ENCODE measurements around the gene SLC35F3. TPM values are rescaled to one million over a fixed set of nuclear protein-coding genes. Genes with fewer than 3 reads are reported as not detected.

SLC35F3 gene
- polyA plus RNA-seq, 1 donor (not counting 4 experiments of a cell fraction or from before 2014, with no cell fraction given), result 13.8 TPM

DNA sequence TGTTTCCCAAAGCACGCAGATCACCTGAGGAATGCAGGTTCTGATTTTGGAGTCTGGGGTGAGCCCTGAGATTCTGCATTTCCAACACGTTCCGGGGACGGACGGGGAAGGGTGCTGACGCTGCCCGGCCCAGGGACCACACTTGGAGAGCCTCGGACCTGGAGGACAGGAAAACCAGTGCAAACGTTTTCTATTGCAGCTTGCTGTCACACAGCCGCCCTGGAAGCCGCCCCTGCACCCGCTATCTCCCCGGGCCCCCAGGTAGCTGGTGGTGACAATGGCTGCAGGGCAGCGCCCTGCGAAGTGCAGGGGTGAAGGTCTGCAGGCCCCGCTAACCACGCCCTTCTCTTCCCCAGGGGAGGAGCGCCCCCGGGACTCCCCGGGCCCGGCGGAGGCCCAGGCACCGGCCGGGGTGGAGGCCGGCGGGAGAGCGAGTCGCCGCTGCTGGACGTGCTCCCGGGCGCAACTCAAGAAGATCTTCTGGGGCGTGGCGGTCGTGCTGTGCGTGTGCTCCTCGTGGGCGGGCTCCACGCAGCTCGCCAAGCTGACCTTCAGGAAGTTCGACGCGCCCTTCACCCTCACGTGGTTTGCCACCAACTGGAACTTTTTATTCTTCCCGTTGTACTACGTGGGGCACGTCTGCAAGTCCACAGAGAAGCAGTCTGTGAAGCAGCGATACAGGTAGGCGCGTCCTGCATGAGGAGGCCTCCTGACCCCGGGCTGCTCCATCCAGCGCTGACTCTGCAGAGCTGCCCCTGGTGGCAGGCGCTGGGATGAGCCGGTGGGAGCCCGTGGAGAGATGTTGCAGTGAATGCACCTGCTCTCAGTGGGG is 326.8 kb downstream of the SLC35F3 start:
- H3K9me1 ChIP-seq (ENCODE audit: control insufficient read depth, extremely low read depth, insufficient read depth, low read length), result no peaks in the 10 kb centered on the region
- DNase-seq (ENCODE audit: low read depth, low spot score) (no peak), FAIRE-seq (no peak)
- no peak overlapping the region for H3K4me3 ChIP-seq (ENCODE audit: control insufficient read depth in 2 of 3, extremely low read depth in 1 of 3, insufficient read depth in 2 of 3, low read depth in 1 of 3, low read length in 3 of 3)
- TF ChIP-seq CTCF (optimal IDR thresholded peaks at IDR 0.05 in 1 of 3, IDR thresholded peaks at IDR 0.05 in 1 of 3, conservative IDR thresholded peaks at IDR 0.05 in 1 of 3; ENCODE audit: extremely low read depth in 1 of 3, insufficient read depth in 2 of 3, low read length in 3 of 3), result no peak
- TF ChIP-seq EZH2 (IDR thresholded peaks at IDR 0.05; ENCODE audit: low read length), result no peak
- H3K27me3 ChIP-seq (ENCODE audit: control insufficient read depth, extremely low read depth, insufficient read depth, low read length), result no peaks in the 10 kb centered on the region
- dilution Hi-C loops (cut with MboI; ENCODE audit: extremely low pct_ligation_motif_present, low sequenced_read_pairs), result no loop called here
- H4K20me1 ChIP-seq (ENCODE audit: control insufficient read depth, extremely low read depth, insufficient read depth, low read length), result no peaks in the 10 kb centered on the region
- H3K79me2 ChIP-seq (ENCODE audit: control insufficient read depth, insufficient read depth, low read length), result no peaks in the 10 kb centered on the region
- no peak overlapping the region for H3K9ac ChIP-seq (ENCODE audit: control insufficient read depth, extremely low read depth, insufficient read depth, low read length)
- no peak overlapping the region for H3K27ac ChIP-seq (ENCODE audit: control insufficient read depth, insufficient read depth, low read length)
- peaks cover 3 to 5% of the 10 kb centered on the region in 2 experiments for H3K36me3 ChIP-seq (ENCODE audit: control insufficient read depth in 2 of 2, extremely low read depth in 1 of 2, insufficient read depth in 2 of 2, low read length in 2 of 2)
- no peaks in the 10 kb centered on the region for H3K9me3 ChIP-seq (ENCODE audit: control insufficient read depth, low read depth, low read length)
- H2AFZ ChIP-seq (ENCODE audit: control insufficient read depth, low read length), result no peak overlapping the region
- H3K4me1 ChIP-seq (ENCODE audit: control insufficient read depth, extremely low read depth, insufficient read depth, low read length), result no peaks in the 10 kb centered on the region
- no peak overlapping the region for H3K4me2 ChIP-seq (ENCODE audit: control insufficient read depth, extremely low read depth, insufficient read depth, low read depth, low read length)

DNA sequence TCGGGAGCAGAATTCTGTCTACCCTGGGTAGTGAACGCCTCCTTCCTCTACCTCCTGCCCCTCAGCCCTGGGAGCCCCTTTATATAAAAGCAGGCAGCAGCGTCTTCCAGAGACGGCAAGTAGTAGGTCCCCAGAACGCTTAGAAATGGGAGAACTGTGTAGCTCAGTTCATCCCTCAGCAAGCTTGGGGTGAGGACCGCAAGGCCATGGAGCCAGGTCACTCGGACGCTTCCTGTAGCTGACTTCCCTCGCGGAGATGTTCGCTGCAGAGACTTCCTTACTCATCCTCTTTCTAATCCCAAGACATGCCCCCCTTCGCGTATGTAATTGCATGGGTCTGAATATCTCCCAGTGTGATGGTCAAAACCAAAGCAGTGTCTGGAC is 327.4 kb downstream of the SLC35F3 start:
- Histone ChIP-seq H3K36me3 (ENCODE audit: control insufficient read depth in 2 of 2, extremely low read depth in 1 of 2, insufficient read depth in 2 of 2, low read length in 2 of 2) (peaks cover 3 to 5% of the 10 kb centered on the region in 2 experiments), H2AFZ (ENCODE audit: control insufficient read depth, low read length) (no peak overlapping the region), H3K4me2 (ENCODE audit: control insufficient read depth, extremely low read depth, insufficient read depth, low read depth, low read length) (no peak overlapping the region), H4K20me1 (ENCODE audit: control insufficient read depth, extremely low read depth, insufficient read depth, low read length) (no peaks in the 10 kb centered on the region), H3K4me1 (ENCODE audit: control insufficient read depth, extremely low read depth, insufficient read depth, low read length) (no peaks in the 10 kb centered on the region), H3K4me3 (ENCODE audit: control insufficient read depth in 2 of 3, extremely low read depth in 1 of 3, insufficient read depth in 2 of 3, low read depth in 1 of 3, low read length in 3 of 3) (no peak overlapping the region), H3K79me2 (ENCODE audit: control insufficient read depth, insufficient read depth, low read length) (no peaks in the 10 kb centered on the region), H3K27me3 (ENCODE audit: control insufficient read depth, extremely low read depth, insufficient read depth, low read length) (no peaks in the 10 kb centered on the region), H3K9ac (ENCODE audit: control insufficient read depth, extremely low read depth, insufficient read depth, low read length) (no peak overlapping the region), H3K9me1 (ENCODE audit: control insufficient read depth, extremely low read depth, insufficient read depth, low read length) (no peaks in the 10 kb centered on the region), H3K9me3 (ENCODE audit: control insufficient read depth, low read depth, low read length) (no peaks in the 10 kb centered on the region), H3K27ac (ENCODE audit: control insufficient read depth, insufficient read depth, low read length) (no peak overlapping the region)
- dilution Hi-C loops (cut with MboI; ENCODE audit: extremely low pct_ligation_motif_present, low sequenced_read_pairs), result no loop called here
- FAIRE-seq, result no peak
- no peak for DNase-seq (ENCODE audit: low read depth, low spot score)
- TF ChIP-seq EZH2 (IDR thresholded peaks at IDR 0.05; ENCODE audit: low read length) (no peak), CTCF (optimal IDR thresholded peaks at IDR 0.05 in 1 of 3, IDR thresholded peaks at IDR 0.05 in 1 of 3, conservative IDR thresholded peaks at IDR 0.05 in 1 of 3; ENCODE audit: extremely low read depth in 1 of 3, insufficient read depth in 2 of 3, low read length in 3 of 3) (no peak)
